Measurements from ENCODE around the gene ARMC5.

GRCh38 chr16:31467151-31467773 lies 8.0 kb downstream of the ARMC5 start:
- TF ChIP-seq CTCF (conservative IDR thresholded peaks at IDR 0.05) (no peak), EZH2 (IDR thresholded peaks at IDR 0.05; ENCODE audit: low read depth) (no peak)
